ENCODE data around the gene COMT.

DNA sequence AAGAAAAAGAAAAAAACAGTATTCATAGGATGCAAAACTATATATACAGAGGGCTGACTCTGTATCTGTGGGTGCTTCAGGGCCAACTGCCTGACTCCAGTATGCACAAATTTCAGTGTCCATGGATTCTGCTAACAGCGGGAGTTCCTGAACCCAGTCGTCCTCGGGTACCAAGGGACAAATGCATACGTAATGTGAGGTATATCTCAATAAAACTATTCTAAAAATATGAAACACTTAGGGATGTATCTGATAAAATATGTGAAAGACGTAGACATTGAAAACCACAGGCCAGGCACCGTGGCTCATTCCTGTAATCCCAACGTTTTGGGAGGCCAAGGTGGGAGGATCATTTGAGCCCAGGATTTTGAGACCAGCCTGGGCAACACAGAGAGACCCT lies 13.9 kb upstream of the COMT start:
- TF ChIP-seq, protein P1, sequence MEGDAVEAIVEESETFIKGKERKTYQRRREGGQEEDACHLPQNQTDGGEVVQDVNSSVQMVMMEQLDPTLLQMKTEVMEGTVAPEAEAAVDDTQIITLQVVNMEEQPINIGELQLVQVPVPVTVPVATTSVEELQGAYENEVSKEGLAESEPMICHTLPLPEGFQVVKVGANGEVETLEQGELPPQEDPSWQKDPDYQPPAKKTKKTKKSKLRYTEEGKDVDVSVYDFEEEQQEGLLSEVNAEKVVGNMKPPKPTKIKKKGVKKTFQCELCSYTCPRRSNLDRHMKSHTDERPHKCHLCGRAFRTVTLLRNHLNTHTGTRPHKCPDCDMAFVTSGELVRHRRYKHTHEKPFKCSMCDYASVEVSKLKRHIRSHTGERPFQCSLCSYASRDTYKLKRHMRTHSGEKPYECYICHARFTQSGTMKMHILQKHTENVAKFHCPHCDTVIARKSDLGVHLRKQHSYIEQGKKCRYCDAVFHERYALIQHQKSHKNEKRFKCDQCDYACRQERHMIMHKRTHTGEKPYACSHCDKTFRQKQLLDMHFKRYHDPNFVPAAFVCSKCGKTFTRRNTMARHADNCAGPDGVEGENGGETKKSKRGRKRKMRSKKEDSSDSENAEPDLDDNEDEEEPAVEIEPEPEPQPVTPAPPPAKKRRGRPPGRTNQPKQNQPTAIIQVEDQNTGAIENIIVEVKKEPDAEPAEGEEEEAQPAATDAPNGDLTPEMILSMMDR (IDR thresholded peaks at IDR 0.05): no peak
- TF ChIP-seq POLR2AphosphoS5 (IDR thresholded peaks at IDR 0.05; ENCODE audit: low read depth, low read length): no peak
- TF ChIP-seq SIN3A (IDR thresholded peaks at IDR 0.05; ENCODE audit: borderline replicate concordance, insufficient read depth, low read depth, low read length): no peak
- TF ChIP-seq, protein P2, sequence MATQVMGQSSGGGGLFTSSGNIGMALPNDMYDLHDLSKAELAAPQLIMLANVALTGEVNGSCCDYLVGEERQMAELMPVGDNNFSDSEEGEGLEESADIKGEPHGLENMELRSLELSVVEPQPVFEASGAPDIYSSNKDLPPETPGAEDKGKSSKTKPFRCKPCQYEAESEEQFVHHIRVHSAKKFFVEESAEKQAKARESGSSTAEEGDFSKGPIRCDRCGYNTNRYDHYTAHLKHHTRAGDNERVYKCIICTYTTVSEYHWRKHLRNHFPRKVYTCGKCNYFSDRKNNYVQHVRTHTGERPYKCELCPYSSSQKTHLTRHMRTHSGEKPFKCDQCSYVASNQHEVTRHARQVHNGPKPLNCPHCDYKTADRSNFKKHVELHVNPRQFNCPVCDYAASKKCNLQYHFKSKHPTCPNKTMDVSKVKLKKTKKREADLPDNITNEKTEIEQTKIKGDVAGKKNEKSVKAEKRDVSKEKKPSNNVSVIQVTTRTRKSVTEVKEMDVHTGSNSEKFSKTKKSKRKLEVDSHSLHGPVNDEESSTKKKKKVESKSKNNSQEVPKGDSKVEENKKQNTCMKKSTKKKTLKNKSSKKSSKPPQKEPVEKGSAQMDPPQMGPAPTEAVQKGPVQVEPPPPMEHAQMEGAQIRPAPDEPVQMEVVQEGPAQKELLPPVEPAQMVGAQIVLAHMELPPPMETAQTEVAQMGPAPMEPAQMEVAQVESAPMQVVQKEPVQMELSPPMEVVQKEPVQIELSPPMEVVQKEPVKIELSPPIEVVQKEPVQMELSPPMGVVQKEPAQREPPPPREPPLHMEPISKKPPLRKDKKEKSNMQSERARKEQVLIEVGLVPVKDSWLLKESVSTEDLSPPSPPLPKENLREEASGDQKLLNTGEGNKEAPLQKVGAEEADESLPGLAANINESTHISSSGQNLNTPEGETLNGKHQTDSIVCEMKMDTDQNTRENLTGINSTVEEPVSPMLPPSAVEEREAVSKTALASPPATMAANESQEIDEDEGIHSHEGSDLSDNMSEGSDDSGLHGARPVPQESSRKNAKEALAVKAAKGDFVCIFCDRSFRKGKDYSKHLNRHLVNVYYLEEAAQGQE (IDR thresholded peaks at IDR 0.05; ENCODE audit: insufficient read depth in 1 of 2, low read depth in 2 of 2, low read length in 1 of 2): no peak
- no peak for TF ChIP-seq TCF7L2 (IDR thresholded peaks at IDR 0.05; ENCODE audit: low read depth, low read length)

All from Panc1 (cell line).